GM12801 (cell line): ENCODE data around the gene CCL14.

ENCODE experiments used
- CTCF ChIP-seq: IDR thresholded peaks from one replicate; pipeline ENCODE4 v1.5.1; 2011; ENCODE audit warnings: control low read depth; ENCODE audit not compliant: insufficient read length; ENCODE audit errors: extremely low read depth

The CCL14 gene

DNA sequence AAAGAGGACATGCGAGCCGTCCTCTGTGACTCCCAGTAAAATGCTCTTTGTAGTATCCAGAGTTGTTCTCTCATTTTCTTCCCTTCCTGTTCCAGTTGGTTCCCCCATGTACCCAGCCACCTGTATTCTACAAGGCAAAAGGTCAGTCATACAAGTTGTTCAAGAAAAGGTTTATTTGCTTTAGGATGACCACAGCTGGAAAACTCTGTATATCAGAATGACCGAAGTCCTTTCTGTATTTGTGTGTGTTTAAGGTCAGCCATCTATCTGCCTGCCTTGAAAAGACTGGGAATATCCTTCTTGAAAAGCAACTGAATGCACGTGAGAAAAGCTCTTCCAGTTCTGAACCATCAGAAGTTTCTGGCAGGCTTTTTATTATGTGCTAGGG, 13.6 kb downstream of the CCL14 start:
- no peak for TF ChIP-seq CTCF

- no peak for TF ChIP-seq CTCF
Measured at GRCh38 chr17:35972535-35972934, 14.0 kb downstream of the CCL14 start.

DNA sequence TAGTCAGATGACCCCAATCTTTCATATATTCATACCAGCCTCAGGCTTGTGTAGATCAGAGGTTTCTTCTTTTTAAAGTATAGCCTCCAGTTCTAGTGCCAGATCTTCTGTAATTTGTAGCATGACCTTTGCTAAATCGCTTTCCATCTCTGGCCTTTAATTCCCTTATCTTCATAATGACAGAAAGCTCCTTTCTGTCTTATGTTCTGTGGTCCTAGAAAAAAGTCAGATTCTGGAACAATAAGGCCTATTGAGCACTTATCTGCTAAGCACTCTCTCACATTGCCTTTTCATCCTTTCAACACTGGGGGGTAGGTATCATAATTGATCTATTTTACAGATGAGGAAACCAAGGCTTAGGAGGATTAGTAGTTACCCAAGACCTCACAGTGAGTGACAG, 14.5 kb downstream of the CCL14 start:
- TF ChIP-seq CTCF, result no peak

- no peak for TF ChIP-seq CTCF
Measured at GRCh38 chr17:35969558-35970380, 16.8 kb downstream of the CCL14 start.

GRCh38 chr17:35968520-35969054, 17.9 kb downstream of the CCL14 start:
- no peak for TF ChIP-seq CTCF

DNA sequence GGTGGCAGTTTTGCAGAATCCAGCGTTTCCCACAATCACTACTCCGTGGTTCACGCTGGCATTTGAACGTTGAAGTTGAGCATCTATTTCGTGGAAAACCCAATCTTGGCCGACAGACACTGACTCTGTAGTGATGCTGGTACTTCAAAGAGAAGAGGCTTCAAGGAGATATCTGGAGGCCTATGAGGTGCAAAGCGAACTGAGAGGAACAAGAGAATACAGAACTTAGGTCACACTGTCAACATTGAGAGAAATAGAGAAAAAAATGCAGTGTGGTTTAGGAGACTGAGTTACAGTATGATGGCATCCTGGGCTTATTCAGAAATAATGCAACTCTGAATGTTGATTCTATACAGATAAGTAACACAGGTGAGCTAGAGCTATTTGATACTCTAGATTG, 21.3 kb downstream of the CCL14 start:
- no peak for TF ChIP-seq CTCF

DNA sequence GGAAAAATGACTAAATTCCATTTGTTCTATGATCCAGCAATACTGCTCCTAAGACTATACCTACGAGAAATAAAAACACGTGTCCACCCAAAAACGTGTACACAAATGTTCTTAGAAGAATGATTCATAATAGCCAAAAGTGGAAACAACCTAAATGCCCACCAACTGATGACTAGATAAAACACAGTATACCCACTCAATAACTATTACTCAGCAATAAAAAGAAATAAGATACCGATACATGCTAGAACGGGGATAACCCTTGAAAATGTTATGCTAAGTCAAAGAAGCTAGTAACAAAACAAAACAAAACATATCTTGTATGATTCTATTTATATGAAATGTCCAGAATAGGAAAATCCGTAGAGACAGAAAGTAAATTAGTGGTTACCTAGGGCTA, 22.9 kb downstream of the CCL14 start:
- no peak for TF ChIP-seq CTCF
